GM19351 (cell line): ENCODE data around the gene ADGB.
"Not testable (repeated sequence)": the region's sequence is repeated elsewhere in the genome, so short reads cannot be mapped to it uniquely, and the experiment has no call there.

Source experiments
- ATAC-seq: cut with Tn5 transposase; IDR thresholded peaks from one replicate; pipeline ENCODE4 v1.9.1; 2021; ENCODE audit warnings: mild to moderate bottlenecking, moderate library complexity; ENCODE audit not compliant: unreplicated experiment

The ADGB gene

DNA sequence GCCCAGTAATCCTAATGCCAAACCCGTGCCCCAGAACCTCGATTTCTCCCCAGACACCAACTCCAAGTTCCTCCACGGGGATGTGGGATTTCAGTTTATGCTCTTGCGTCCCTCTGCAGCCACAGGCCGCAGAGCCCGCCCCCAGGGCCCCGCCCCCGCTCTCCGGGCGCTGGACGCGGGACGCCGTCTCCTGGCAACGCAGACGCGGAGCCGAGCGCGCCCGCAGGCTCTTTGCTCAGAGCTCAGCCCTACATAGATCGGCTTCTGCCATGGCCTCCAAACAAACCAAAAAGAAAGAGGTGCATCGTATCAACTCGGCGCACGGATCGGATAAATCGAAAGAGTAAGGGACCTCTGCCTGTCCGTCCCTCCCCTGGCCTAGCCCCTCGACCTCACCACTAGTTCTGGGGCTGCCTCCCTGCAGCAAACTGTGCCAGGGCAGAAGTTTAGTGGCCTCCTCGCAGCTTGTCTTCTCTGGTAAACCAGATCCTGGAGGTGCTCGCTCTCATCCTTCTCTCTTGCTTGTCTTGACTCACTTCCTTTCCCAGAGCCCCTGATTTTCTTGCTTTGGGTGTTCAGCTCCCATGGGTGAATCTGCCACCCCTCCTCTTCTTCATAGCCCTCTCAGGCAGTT, at the start of gene ADGB:
TSS of gene ADGB (plus strand) at position 201 of the 634 bp plus-strand sequence. CDS start at position 270, 69 bp downstream.
- peak; percentile 72 for ATAC-seq

- no peak for ATAC-seq
These were observed 47.9 kb upstream of the ADGB start for GRCh38 chr6:146550911-146551310.

DNA sequence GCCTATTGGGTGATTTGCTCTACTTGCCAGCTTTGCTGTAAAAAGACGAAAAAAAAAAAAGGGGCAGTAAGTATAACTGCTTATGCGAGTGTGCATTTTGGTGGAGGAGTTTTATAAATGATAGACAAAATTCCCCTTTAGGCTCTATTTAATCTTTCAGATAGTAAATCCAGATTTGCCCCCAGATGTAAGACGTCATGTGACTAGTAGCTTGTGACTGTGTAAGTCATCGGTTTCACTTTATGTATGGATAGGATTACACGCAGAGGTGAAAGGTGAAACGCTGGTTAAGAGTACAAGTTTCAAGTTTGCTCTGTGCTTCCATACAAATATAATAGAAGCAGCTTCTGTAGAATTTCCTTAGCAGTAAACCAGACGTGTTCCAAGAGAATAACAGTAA, 47.2 kb upstream of the ADGB start:
- no peak for ATAC-seq

DNA sequence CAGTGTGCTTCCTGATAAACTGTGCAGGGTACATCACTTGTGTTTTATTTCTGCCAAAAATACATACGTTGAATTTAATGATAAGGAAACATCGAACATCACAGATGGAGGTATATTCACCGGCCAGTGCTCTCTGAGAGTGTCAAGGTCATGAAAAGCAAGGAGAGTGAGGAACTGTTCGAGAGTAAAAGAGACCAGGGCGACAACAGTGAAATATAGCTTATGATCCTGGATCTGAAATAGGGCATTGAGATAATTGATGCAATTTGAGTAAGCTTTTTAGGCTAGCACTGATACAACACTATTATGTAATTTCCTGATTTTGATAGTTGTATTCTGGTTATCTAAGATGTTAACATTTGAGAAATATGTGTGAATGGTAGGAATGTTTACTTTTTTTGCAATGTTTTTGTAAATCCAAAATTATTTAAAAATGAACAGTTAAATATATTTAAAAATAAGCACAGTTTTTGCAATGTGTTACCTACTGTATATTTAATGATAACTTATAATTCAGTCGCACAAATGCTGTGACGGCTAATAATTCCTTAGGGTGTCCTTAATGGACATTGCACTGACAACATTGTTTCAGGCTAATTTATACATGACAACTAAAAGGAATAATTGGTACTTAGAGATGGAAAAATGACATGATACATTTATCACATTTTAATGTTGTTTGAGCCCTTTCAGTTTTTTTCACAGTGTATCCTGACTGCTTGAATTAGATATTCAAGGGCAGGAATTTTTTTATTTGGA, 45.2 kb upstream of the ADGB start:
- no peak for ATAC-seq

DNA sequence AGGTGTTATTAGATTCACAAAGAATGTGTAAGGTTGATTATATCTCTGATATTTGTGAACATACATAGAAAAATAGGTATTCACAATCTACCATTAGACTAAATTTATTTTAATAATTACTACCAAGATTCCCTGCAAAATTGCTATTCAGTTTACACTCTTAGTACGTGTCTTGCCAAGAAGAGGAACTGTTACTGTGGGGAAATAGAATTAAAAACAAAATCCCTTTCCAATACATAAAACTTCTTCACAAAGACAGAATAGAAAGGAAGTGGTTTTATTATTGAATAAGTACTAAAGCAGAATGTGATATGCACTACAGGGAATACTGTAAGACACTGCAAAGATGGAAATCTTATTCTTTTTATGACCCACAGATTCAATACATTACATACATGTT, 38.2 kb upstream of the ADGB start:
- ATAC-seq, result no peak

- ATAC-seq, result not testable (repeated sequence)
These were observed 32.1 kb upstream of the ADGB start for GRCh38 chr6:146566661-146567060.

GRCh38 chr6:146568619-146569018, 30.2 kb upstream of the ADGB start:
- not testable (repeated sequence) for ATAC-seq

DNA sequence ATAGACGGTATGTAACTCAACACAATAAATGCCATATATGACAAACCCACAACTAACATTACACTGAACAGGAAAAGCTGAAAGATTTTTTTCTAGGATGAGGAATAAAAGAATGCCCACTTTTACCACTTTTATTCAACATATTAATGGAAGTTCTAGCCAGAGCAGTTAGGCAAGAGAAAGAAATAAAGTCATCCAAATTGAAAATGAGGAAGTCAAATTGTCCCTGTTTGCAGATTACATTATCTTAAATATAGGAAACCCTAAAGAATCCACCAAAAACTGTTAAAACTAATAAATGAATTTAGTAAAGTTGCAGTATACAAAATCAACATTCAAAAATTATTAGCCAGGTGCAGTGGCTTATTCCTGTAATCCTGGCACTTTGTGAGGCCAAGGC, 24.6 kb upstream of the ADGB start:
- ATAC-seq, result no peak

DNA sequence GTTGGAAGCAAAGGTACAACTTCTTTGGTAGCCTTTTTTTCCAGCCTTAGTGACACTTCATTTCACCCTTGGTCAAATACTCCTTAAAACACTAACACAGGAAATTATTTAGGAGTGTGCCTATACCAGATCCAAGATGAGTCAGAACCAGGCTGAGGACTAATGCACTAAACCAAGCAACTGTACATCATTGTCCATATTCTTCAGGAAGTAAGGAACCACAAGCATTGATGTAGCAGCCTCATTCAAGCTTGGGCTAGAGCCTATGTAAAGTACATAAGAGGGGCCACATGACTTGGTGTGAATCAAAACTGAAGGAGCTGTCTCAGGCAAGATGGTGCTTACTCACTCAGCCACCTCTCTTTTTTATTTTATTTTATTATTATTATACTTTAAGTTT, 20.7 kb upstream of the ADGB start:
- ATAC-seq, result no peak

GRCh38 chr6:146581968-146582367, 16.8 kb upstream of the ADGB start:
- ATAC-seq, result no peak

DNA sequence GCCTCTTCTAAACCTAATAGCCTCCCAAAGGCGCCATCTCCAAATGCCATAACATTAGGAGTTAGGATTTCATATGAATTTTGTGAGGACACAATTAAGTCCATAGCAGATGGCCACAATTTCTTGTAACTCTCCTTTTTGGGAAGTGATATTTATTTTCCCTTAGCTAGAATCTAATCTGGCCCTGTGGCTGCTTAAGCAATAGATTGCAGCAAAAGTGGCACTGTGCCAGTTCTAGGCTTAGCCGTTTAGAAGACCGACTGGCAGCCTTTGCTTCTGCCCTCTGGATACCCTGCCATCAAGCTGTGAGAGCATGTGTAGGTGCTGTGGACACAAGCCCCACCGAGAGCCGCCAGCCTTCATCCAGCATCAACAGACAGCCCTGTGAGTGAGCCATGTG, 15.9 kb upstream of the ADGB start:
- ATAC-seq, result no peak

DNA sequence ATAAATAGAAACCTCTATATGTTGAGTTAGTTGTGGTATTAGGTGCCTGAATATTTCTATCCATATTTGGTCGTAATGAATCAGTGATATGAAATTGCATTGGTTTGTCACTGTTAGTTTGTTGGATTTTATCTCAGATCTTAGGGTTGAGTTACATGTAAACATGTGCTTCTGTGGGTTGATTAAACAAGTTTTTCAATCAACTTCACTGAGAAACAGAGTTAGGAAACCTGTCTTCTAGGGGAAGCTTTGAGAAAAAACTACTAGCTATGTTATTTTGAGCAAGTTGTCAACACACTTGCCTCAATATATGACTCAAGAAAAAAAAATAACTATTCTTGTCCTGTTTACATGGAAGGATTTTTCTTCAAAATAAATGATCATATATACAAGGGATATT, 14.8 kb upstream of the ADGB start:
- ATAC-seq, result no peak

DNA sequence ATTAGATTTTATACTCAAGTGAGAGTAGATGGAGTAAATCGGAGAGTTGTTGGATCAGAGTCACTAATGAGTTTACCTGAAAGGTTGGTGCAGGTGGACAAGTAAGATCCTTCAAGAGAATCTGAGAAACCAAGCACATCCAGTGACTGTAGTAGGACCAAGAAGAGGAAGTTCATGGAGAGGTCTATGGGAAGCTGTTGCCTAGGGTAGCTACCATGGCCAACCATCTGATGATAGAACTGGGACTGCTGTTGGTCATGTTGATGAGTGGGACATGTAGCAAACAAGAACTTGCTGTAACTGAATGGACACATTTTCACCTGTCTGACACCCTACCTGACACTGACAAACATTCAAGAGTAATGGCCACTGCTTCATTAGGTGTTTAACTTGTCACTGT, 11.3 kb upstream of the ADGB start:
- ATAC-seq, result no peak

DNA sequence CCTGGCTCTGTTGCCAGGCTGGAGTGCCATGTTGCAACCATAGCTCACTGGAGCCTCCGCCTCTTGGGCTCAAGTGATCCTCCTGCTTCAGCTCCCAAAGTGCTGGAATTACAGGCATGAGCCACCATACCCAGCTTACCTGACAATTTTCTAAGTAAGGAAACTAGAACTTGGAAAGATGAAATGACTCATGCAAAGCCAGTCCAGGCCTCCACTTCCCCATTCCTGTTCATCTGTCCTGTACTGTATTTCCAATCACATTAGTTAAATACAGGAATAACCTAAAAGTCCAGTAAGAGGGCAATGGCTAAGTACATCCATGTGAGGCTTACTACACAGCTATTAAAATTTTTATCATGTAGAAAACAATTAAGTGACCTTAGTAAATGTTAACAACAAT, 8.3 kb upstream of the ADGB start:
- no peak for ATAC-seq

DNA sequence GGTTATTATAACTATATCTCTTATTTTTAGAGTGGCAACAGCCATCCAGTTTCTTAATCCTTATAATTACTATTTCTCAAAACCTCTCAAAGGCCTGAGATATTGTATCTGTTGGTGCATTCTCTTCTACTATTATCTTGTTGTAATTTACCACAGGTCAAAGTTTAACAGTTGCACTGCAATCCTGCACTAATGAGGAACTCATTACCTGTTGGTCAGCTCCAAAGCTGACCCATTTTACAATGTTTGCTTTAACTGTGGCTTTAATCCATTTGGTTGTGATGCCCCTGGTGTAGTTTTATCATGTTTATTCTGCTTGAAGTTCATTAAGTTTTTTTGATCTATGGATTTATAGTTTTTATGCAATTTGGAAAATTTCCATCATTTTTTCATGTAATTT, 6.3 kb upstream of the ADGB start:
- no peak for ATAC-seq

GRCh38 chr6:146593986-146594385, 4.8 kb upstream of the ADGB start:
- no peak for ATAC-seq

GRCh38 chr6:146594495-146594894, 4.3 kb upstream of the ADGB start:
- no peak for ATAC-seq

DNA sequence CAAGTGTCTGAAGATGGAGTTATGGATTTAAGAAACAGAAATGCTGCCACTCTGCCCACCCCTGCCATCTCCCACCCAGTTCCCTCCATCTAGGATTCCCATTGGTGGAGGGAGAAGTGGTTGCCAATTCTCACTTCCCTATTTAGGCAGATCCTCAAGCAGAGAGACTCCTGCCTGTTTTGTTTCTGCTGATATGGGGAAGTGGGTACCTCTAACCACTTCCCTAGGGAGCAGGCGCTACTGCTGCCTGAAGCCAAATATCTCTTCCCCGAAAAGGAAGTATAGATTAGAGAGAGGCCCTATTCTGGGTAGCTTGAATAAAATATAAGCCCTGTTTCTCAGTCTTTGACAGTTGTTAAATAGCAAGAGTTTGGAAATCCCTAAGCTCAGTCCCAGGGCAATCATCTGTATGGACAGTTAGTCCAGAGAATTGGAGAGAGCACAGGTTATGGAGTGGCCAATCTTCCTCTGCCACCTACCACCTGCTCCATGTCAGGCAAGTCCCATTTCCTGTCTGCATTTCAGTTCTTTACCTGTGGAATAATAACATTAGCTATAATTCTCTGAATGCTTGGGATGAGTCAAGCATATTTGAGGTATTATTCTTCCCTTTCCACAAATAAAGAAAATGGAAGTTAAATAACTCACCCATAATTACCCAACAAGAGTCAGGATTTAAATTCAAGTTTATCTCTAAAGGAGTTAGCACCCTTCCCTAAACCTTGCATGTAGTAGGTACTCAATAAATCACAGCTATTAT, 2.6 kb upstream of the ADGB start:
- ATAC-seq, result no peak

- no peak for ATAC-seq
These were observed 2.6 kb downstream of the ADGB start for GRCh38 chr6:146601352-146601751.

DNA sequence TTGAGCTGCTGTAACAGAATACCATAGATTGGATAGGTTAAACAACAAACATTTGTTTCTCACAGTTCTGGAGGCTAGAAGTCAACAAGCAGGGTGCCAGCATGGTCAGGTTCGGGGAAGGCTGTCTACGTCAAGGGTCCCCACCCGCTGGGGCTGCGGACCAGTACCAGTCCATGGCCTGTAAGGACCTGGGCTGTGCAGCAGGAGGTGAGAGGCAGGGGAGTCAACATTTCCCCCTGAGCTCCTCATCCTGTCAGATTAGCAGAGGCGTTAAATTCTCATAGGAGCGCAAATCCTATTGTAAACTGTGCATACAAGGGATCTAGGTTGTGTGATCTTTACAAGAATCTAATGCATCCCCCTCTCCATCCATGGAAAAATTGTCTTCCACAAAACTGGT, 3.8 kb downstream of the ADGB start:
- no peak for ATAC-seq

- ATAC-seq, result no peak
These were observed 15.2 kb downstream of the ADGB start for GRCh38 chr6:146613947-146614346.

- no peak for ATAC-seq
These were observed 21.9 kb downstream of the ADGB start for GRCh38 chr6:146620655-146621054.
